MM.1S (cell line): ENCODE results near the gene SPEM3.

ENCODE experiments used
- DNase-seq: peaks from one replicate; pipeline ENCODE4 v3.0.0-alpha.2; 2015
- H2AFZ ChIP-seq: fragments of 300-600 bp; sonication (generic); 2 replicates; pipeline ENCODE4 v1.6.0; 2016; ENCODE audit warnings: antibody characterized with exemption, low read length
- H3F3A ChIP-seq: fragments of 300-600 bp; sonication (generic); 2 replicates; pipeline ENCODE4 v1.6.1; 2016; ENCODE audit warnings: mild to moderate bottlenecking, antibody characterized with exemption, low read length, moderate library complexity, mixed read lengths; ENCODE audit not compliant: insufficient read depth
- H3K27ac ChIP-seq: fragments of 300-600 bp; sonication (generic); 2 replicates; pipeline ENCODE4 v1.5.1; 2016; ENCODE audit warnings: mild to moderate bottlenecking, low read length
- H3K27me3 ChIP-seq: fragments of 300-600 bp; sonication (generic); replicated peaks from 2 replicates; pipeline ENCODE4 v1.6.0; 2016; ENCODE audit warnings: low read length; ENCODE audit not compliant: insufficient read depth
- H3K36me3 ChIP-seq: fragments of 300-600 bp; sonication (generic); replicated peaks from 2 replicates; pipeline ENCODE4 v1.6.1; 2016; ENCODE audit warnings: mild to moderate bottlenecking, low read length, mixed read lengths; ENCODE audit not compliant: insufficient read depth
- H3K4me1 ChIP-seq: fragments of 300-600 bp; sonication (generic); 2 replicates; pipeline ENCODE4 v1.6.1; 2016; ENCODE audit warnings: low read length, mixed read lengths
- H3K4me2 ChIP-seq: fragments of 300-600 bp; sonication (generic); 2 replicates; pipeline ENCODE4 v1.6.0; 2016; ENCODE audit warnings: low read depth, low read length
- H3K4me3 ChIP-seq: fragments of 300-600 bp; sonication (generic); 2 replicates; pipeline ENCODE4 v1.5.1; 2016; ENCODE audit warnings: low read length, mixed read lengths
- H3K79me2 ChIP-seq: fragments of 300-600 bp; sonication (generic); 2 replicates; pipeline ENCODE4 v1.6.1; 2016; ENCODE audit warnings: mixed run types, low read length, mixed read lengths
- H3K9ac ChIP-seq: fragments of 300-600 bp; sonication (generic); 2 replicates; pipeline ENCODE4 v1.6.1; 2016; ENCODE audit warnings: low read length, mixed read lengths
- H3K9me2 ChIP-seq: fragments of 300-600 bp; sonication (generic); replicated peaks from 2 replicates; pipeline ENCODE4 v1.6.1; 2016; ENCODE audit warnings: mild to moderate bottlenecking, low read length, mixed read lengths; ENCODE audit not compliant: insufficient read depth
- H3K9me3 ChIP-seq: fragments of 300-600 bp; sonication (generic); replicated peaks from 2 replicates; pipeline ENCODE4 v1.6.1; 2016; ENCODE audit warnings: mild to moderate bottlenecking, low read length, mixed read lengths; ENCODE audit not compliant: insufficient read depth
- H4K20me1 ChIP-seq: fragments of 300-600 bp; sonication (generic); 2 replicates; pipeline ENCODE4 v1.6.1; 2016; ENCODE audit warnings: mild to moderate bottlenecking, low read length, moderate library complexity, mixed read lengths; ENCODE audit not compliant: insufficient read depth
- EZH2 ChIP-seq: fragments of 300-600 bp; sonication (generic); optimal IDR thresholded peaks from 2 replicates; pipeline ENCODE3; 2017; ENCODE audit warnings: low read depth, mild to moderate bottlenecking, antibody characterized with exemption, low read length, mixed read lengths
- EZH2phosphoT487 ChIP-seq: fragments of 300-600 bp; sonication (generic); IDR thresholded peaks from 2 replicates; pipeline ENCODE4 v1.6.1; 2018; ENCODE audit warnings: antibody characterized with exemption, low read length
- TF ChIP-seq, protein P1 (sequence below): fragments of 300-600 bp; sonication (generic); IDR thresholded peaks from 2 replicates; pipeline ENCODE4 v1.5.1; 2016; ENCODE audit warnings: antibody characterized with exemption, low read length, mixed read lengths

Gene SPEM3

DNA sequence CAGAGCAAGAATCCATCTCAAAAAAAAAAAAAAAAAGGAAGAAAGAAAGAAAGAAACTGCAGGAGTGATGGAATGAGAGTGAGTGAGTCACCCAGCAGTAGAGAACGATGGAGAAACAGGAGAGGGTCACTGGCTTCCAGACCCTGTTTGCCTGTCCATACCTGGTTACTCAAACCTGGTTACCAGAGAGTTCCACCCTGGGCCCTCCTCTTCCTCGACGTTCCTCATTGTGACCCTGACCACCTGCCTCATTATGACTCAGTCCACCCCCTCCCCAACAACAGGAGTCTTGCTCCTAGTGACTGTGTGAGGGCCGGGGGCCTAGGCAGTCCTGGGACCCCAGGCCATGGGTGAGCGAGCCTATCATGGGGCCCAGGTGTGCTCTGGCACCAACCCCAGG lies at the start of gene SPEM3:
TSS of gene SPEM3 (plus strand) at position 301 of the 400 bp plus-strand sequence. CDS start at position 347, 46 bp downstream.
- H3K27me3 ChIP-seq: peaks cover 64% of the 10 kb centered on the region
- no peak within 1 kb of the TSS for H3K4me3 ChIP-seq
- no peaks in the 10 kb centered on the region for H3K9me2 ChIP-seq
- no peaks in the 10 kb centered on the region for H3K36me3 ChIP-seq
- no peaks in the 10 kb centered on the region for H3F3A ChIP-seq
- no peaks in the 10 kb centered on the region for H3K4me1 ChIP-seq
- DNase-seq: no peak
- H3K4me2 ChIP-seq: no peak within 1 kb of the TSS
- TF ChIP-seq EZH2phosphoT487: no peak
- TF ChIP-seq, protein P1, sequence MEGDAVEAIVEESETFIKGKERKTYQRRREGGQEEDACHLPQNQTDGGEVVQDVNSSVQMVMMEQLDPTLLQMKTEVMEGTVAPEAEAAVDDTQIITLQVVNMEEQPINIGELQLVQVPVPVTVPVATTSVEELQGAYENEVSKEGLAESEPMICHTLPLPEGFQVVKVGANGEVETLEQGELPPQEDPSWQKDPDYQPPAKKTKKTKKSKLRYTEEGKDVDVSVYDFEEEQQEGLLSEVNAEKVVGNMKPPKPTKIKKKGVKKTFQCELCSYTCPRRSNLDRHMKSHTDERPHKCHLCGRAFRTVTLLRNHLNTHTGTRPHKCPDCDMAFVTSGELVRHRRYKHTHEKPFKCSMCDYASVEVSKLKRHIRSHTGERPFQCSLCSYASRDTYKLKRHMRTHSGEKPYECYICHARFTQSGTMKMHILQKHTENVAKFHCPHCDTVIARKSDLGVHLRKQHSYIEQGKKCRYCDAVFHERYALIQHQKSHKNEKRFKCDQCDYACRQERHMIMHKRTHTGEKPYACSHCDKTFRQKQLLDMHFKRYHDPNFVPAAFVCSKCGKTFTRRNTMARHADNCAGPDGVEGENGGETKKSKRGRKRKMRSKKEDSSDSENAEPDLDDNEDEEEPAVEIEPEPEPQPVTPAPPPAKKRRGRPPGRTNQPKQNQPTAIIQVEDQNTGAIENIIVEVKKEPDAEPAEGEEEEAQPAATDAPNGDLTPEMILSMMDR: no peak
- H4K20me1 ChIP-seq: no peaks in the 10 kb centered on the region
- H2AFZ ChIP-seq: no peak within 1 kb of the TSS
- no peaks in the 10 kb centered on the region for H3K9me3 ChIP-seq
- no peak within 1 kb of the TSS for H3K9ac ChIP-seq
- H3K79me2 ChIP-seq: no peaks in the 10 kb centered on the region
- H3K27ac ChIP-seq: no peak within 1 kb of the TSS

GRCh38 chr17:7379134-7379533 lies 49.5 kb upstream of the SPEM3 start:
- Histone ChIP-seq H3K27me3 (peaks cover 51% of the 10 kb centered on the region), H3F3A (no peaks in the 10 kb centered on the region), H3K27ac (no peak overlapping the region), H3K4me2 (no peak overlapping the region), H3K79me2 (no peaks in the 10 kb centered on the region), H3K9me2 (no peaks in the 10 kb centered on the region), H3K9ac (no peak overlapping the region), H2AFZ (no peak overlapping the region), H4K20me1 (no peaks in the 10 kb centered on the region), H3K4me3 (no peak overlapping the region), H3K4me1 (peaks cover 7% of the 10 kb centered on the region; the same call in 1 of the 2 replicates), H3K9me3 (no peaks in the 10 kb centered on the region), H3K36me3 (no peaks in the 10 kb centered on the region)
- no peak for DNase-seq
- no peak for TF ChIP-seq EZH2
- TF ChIP-seq, protein P1: no peak
- TF ChIP-seq EZH2phosphoT487: no peak

DNA sequence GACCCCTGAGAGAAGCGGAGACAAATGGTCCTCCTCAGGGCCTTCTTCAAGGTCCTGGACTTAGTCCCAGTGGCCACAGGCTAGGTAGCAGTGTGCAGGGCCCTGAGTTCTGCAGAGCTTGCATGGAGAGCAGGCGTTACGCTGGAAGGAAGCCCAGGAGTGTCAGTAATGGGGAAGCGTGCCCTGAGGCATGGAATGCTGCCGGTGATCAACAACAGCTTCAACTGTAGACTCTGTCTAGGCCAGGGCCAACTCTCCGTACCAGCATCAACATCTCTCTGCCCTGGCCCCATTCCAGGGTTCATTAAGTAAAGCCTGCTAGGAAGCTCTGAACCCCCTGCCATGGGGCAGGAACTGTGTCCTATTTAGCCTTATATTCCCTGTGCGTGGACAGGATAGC lies 48.3 kb upstream of the SPEM3 start:
- Histone ChIP-seq H2AFZ (no peak overlapping the region), H3K79me2 (no peaks in the 10 kb centered on the region), H3F3A (no peaks in the 10 kb centered on the region), H4K20me1 (no peaks in the 10 kb centered on the region), H3K4me3 (no peak overlapping the region), H3K9me2 (no peaks in the 10 kb centered on the region), H3K9me3 (no peaks in the 10 kb centered on the region), H3K27me3 (peaks cover 51% of the 10 kb centered on the region), H3K9ac (no peak overlapping the region), H3K4me1 (peaks cover 4% of the 10 kb centered on the region; the same call in 1 of the 2 replicates), H3K27ac (no peak overlapping the region), H3K36me3 (no peaks in the 10 kb centered on the region), H3K4me2 (no peak overlapping the region)
- TF ChIP-seq, protein P1: no peak
- TF ChIP-seq EZH2: no peak
- TF ChIP-seq EZH2phosphoT487: no peak
- DNase-seq: no peak
